ENCODE measurements around the gene DNAH10.

GRCh38 chr12:123960856-123961255 lies 198.8 kb downstream of the DNAH10 start:
- TF ChIP-seq CTCF (conservative IDR thresholded peaks at IDR 0.05; ENCODE audit: low read length) (no peak), EZH2phosphoT487 (IDR thresholded peaks at IDR 0.05; ENCODE audit: borderline replicate concordance, low read depth, low read length) (no peak)
